Activated CD4-positive, alpha-beta memory T cell treated with anti-CD3 and anti-CD28 coated beads, Interleukin-2, amount 10 ng/mL, durations not matched to agents 7 days and 5 days (primary cell): ENCODE results near the gene C9. TPM values are rescaled to one million over a fixed set of nuclear protein-coding genes. Genes with fewer than 3 reads are reported as not detected.
"Not testable (repeated sequence)": the region's sequence is repeated elsewhere in the genome, so short reads cannot be mapped to it uniquely, and the experiment has no call there.

Source experiments
- CTCF ChIA-PET: fragments of 350-600 bp; sonication (Branson Sonifier 250); formaldehyde crosslinking; loops from one replicate; lab custom pipeline; 2021; ENCODE audit warnings: antibody characterized with exemption, inconsistent platforms; lab: Charles Lee
- POLR2A ChIA-PET: fragments of 350-600 bp; sonication (Branson Sonifier 250); formaldehyde crosslinking; loops from one replicate; lab custom pipeline; 2021; ENCODE audit warnings: antibody characterized with exemption; lab: Charles Lee
- DNase-seq: peaks from one replicate; pipeline ENCODE4 v3.0.0-alpha.2; 2020
- H3K27ac Mint-ChIP-seq: one replicate; pipeline ENCODE4 v1.8.0; 2021; ENCODE audit warnings: mild to moderate bottlenecking, mixed read lengths
- H3K27me3 Mint-ChIP-seq: one replicate; pipeline ENCODE4 v1.8.0; 2021; ENCODE audit warnings: mixed read lengths
- H3K36me3 Mint-ChIP-seq: one replicate; pipeline ENCODE4 v1.8.0; 2021; ENCODE audit warnings: low read depth, mixed read lengths
- H3K4me1 Mint-ChIP-seq: one replicate; pipeline ENCODE4 v1.8.0; 2021; ENCODE audit warnings: mixed read lengths
- H3K4me3 Mint-ChIP-seq: one replicate; pipeline ENCODE4 v1.8.0; 2021; ENCODE audit warnings: mild to moderate bottlenecking, mixed read lengths
- H3K9me3 Mint-ChIP-seq: one replicate; pipeline ENCODE4 v1.8.0; 2021; ENCODE audit warnings: mixed read lengths
- total RNA-seq, 2 experiments: library from RNA; stranded (reverse); gene quantifications; one replicate each; pipeline ENCODE4 v1.2.3, GENCODE V29; 2021

Gene C9
- total RNA-seq, 2 experiments from 2014 or later = not detected

DNA sequence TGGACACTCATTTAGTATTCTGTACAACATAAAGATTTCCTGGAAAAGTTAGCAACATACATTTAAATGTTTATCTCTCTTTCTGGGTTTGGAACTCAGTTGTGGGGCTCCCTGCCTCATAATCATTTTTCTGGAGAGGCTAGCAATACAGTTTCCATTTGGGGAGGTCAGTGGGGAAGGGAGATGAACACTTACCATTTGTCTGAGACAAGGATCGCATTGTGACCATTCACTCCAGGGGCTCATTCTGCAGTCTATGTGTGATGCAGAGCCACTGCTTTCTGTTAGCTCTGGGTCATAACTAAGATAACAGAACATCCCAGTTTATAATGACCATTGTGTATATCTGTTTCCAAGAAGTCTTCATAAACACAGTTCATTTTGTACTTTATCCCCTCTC lies 22.4 kb downstream of the C9 start:
- DNase-seq = no peak
- no peaks in the 10 kb centered on the region for H3K4me1 Mint-ChIP-seq
- peaks cover 12% of the 10 kb centered on the region for H3K27me3 Mint-ChIP-seq
- ChIA-PET POLR2A (no interaction called here), CTCF (no interaction called here)
- H3K9me3 Mint-ChIP-seq = peaks cover 7% of the 10 kb centered on the region
- H3K27ac Mint-ChIP-seq = no peak overlapping the region
- no peak overlapping the region for H3K4me3 Mint-ChIP-seq
- H3K36me3 Mint-ChIP-seq = no peaks in the 10 kb centered on the region

DNA sequence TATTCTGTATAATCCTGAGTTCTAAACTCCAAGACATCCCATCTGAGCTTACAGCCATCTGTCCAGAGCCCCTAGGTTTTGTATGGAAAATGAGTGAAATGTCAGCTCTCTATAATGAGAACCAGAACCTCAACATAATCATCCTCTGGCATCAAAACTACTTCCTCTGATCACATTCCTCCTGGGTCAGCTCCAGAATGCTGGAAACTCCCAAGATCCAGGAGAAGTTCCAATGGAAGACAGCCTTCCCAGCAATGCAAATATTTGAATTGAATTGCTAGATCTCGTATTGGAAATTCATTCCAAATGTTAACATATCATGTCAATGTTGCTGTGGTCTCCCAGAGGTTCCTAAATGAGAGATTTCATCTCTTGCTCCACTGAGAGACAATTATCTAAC lies 23.8 kb downstream of the C9 start:
- H3K27ac Mint-ChIP-seq = no peak overlapping the region
- peaks cover 7% of the 10 kb centered on the region for H3K9me3 Mint-ChIP-seq
- no peaks in the 10 kb centered on the region for H3K4me1 Mint-ChIP-seq
- no peak for DNase-seq
- POLR2A ChIA-PET = no interaction called here
- H3K4me3 Mint-ChIP-seq = no peak overlapping the region
- peaks cover 12% of the 10 kb centered on the region for H3K27me3 Mint-ChIP-seq
- CTCF ChIA-PET = no interaction called here
- H3K36me3 Mint-ChIP-seq = no peaks in the 10 kb centered on the region

DNA sequence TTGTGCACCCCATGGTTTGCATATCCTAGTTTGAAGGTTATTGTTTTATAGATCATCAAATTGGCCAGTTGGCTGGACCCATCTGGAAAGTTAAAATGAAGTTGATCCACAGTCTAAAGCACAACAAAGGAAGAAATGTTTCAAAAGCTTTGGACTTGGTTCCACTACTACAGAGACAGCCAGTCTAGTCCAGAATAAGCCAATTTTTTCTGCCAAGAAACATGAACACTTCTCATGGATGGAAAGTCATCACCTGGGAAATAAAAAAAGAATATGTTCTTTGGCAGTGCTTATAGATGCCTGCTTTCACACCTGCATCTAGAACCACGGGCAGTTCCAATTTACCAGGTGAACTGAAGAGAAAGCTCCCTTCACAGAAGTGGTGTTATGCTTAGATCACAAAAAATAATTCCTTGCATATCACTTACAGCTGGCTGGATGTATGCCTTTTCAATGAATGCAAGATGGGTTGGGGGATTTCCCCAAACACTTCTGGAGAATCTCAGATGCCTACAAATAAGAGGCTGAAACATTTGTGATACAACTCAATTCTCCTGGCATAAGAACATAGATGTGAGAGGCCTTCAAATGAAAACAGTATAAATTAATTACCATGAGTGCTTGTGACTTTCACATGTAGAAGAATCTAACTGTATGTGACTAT lies 26.9 kb downstream of the C9 start:
- POLR2A ChIA-PET = no interaction called here

DNA sequence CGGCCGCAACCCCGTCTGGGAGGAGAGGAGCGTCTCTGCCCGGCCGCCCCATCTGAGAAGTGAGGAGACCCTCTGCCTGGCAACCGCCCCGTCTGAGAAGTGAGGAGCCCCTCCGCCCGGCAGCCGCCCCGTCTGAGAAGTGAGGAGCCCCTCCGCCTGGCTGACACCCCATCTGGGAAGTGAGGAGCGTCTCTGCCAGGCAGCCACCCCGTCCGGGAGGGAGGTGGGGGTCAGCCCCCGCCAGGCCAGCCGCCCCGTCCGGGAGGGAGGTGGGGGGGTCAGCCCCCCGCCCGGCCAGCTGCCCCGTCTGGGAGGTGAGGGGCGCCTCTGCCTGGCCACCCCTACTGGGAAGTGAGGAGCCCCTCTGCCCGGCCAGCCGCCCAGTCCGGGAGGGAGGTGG lies 30.0 kb downstream of the C9 start:
- CTCF ChIA-PET, H3K4me1 Mint-ChIP-seq, H3K36me3 Mint-ChIP-seq, H3K27ac Mint-ChIP-seq, H3K27me3 Mint-ChIP-seq, H3K9me3 Mint-ChIP-seq, DNase-seq, POLR2A ChIA-PET, H3K4me3 Mint-ChIP-seq: not testable (repeated sequence)

More for the DNA sequence above, 26.9 kb downstream of the C9 start:
- H3K27me3 Mint-ChIP-seq = no peaks in the 10 kb centered on the region
- DNase-seq = no peak
- H3K4me1 Mint-ChIP-seq = no peaks in the 10 kb centered on the region
- no peaks in the 10 kb centered on the region for H3K36me3 Mint-ChIP-seq
- H3K27ac Mint-ChIP-seq = no peak overlapping the region
- H3K9me3 Mint-ChIP-seq = peaks cover 4% of the 10 kb centered on the region
- H3K4me3 Mint-ChIP-seq = no peak overlapping the region
- CTCF ChIA-PET = interaction anchor here (0.5 kb wide), 1 partner anchor 702 kb away, joined by 5 read pairs; no protein-coding TSS in a partner anchor

DNA sequence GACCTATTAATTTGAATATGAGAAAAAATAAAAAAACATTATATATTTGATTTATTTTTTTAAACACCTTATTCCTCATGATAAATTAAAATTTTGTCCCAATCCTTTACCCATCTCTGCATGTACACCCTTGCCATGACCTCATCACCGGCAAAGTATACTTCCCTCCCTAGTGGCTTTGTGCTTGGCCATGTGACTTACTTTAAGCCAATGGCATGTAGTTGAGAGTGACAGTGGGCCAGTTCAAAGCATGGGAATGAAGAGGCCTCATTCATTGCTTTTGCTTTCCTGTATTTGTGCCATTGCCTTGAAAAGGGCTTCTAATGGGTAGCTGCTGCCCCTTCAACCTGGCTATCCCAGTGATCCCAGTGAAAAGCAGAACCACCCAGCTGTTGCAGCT lies 31.2 kb downstream of the C9 start:
- H3K36me3 Mint-ChIP-seq = no peaks in the 10 kb centered on the region
- H3K9me3 Mint-ChIP-seq = peaks cover 4% of the 10 kb centered on the region
- no peak overlapping the region for H3K27ac Mint-ChIP-seq
- DNase-seq = no peak
- H3K4me3 Mint-ChIP-seq = no peak overlapping the region
- H3K27me3 Mint-ChIP-seq = peaks cover 2% of the 10 kb centered on the region
- H3K4me1 Mint-ChIP-seq = no peaks in the 10 kb centered on the region
- CTCF ChIA-PET = no interaction called here
- POLR2A ChIA-PET = no interaction called here

DNA sequence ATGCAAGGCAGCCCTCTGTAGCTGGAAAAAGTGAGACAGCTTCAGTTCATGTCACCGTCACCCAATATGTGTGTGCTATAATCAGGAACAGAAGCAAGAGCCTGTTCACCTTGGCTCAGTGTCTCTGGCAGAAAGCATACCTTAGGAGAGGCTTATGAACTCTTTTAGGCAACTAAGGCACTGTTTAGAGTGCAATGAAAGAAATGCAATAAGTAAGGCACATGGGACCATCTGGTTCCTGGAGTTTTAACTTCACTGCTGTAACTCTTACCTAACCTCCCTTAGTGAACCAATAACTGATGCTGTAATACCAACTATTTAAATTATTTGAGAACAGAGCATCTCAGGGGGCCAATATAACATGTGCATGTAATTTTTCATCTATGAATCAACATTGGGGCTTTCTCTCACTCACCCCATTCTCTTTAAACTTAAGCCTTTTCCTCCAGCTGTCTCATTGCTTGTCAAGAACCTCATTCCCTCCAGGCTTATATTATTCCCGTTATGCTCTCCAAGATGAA lies 32.4 kb downstream of the C9 start:
- no peak overlapping the region for H3K27ac Mint-ChIP-seq
- peaks cover 4% of the 10 kb centered on the region for H3K9me3 Mint-ChIP-seq
- DNase-seq = no peak
- H3K36me3 Mint-ChIP-seq = no peaks in the 10 kb centered on the region
- CTCF ChIA-PET = no interaction called here
- H3K4me3 Mint-ChIP-seq = no peak overlapping the region
- peaks cover 2% of the 10 kb centered on the region for H3K27me3 Mint-ChIP-seq
- H3K4me1 Mint-ChIP-seq = no peaks in the 10 kb centered on the region
- POLR2A ChIA-PET = no interaction called here

DNA sequence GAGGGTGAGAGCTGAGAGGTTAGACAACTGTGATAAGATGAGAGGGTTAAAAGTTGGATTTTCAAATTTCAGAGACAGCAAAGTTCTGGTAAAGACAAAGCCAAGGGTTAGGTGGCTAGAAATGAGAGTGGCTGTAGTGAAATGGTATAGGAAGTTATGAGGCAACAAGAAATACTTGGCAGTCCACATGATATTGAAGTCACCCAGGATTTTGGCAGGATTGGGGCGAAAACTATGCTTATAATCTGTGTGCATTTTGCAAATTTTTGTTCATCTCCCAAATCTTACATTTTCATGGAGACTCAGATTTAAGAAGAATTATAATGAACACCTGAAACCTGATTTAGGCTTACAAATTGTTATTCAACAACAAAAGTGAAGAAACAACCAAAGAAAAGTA lies 35.6 kb downstream of the C9 start:
- CTCF ChIA-PET = no interaction called here
- no peak overlapping the region for H3K27ac Mint-ChIP-seq
- DNase-seq = no peak
- H3K9me3 Mint-ChIP-seq = no peaks in the 10 kb centered on the region
- H3K4me1 Mint-ChIP-seq = no peaks in the 10 kb centered on the region
- no peak overlapping the region for H3K4me3 Mint-ChIP-seq
- no peaks in the 10 kb centered on the region for H3K36me3 Mint-ChIP-seq
- POLR2A ChIA-PET = no interaction called here
- H3K27me3 Mint-ChIP-seq = peaks cover 8% of the 10 kb centered on the region

DNA sequence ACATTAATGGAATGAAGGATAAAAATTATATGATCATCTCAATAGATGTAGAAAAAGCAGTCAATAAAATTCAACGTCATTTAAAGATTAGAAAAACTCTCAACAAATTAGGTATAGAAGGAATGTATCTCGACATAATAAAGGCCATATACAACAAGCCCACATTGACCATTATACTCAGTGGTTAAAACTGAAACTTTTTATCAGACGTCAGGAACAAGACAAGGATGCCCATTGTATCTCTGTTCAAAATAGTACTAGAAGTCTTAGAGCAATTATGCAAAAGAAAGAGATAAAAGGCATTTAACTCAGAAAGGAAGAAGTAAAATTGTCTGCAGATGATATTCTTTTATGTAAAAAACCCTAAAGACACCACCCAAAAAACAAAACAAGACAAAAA lies 40.8 kb downstream of the C9 start:
- no peak for DNase-seq
- Mint-ChIP-seq H3K27me3 (peaks cover 17% of the 10 kb centered on the region), H3K4me1 (no peaks in the 10 kb centered on the region), H3K9me3 (peaks cover 2% of the 10 kb centered on the region), H3K27ac (no peak overlapping the region), H3K4me3 (no peak overlapping the region), H3K36me3 (no peaks in the 10 kb centered on the region)
- CTCF ChIA-PET = no interaction called here
- POLR2A ChIA-PET = no interaction called here

DNA sequence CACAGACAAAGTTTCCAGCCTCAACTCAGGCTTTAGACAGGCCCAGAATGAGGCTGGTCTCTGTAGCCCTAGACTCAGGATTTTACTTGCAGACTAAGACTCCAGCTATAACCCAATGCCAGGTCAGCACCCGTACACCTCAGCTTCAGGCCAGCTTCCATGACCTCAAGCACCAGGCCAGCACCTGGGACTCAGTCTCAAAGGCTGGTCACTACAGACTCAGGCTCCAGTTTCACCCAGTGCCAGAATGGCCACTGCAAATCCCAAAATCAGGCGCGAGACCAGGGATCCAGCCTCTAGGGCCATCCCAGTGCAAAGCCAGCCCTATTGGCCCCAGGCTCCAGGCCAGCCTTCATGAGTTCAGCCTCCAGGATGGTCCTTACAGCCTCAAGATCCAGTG lies 44.9 kb downstream of the C9 start:
- POLR2A ChIA-PET = no interaction called here

DNA sequence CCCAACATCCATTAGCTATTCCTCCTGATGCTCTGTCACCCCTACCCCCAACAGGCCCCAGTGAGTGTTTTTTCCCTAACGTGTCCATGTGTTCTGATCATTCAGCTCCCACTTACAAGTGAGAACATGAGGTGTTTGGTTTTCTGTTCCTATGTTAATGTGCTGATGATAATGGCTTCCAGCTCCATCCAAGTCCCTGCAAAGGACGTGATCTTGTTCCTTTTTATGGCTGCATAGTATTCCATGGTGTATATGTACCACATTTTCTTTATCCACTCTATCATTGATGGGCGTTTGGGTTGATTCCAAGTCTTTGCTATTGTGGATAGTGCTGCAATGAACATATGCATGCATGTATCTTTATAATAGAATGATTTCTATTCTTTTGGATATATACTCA lies 47.8 kb downstream of the C9 start:
- H3K36me3 Mint-ChIP-seq, H3K9me3 Mint-ChIP-seq, H3K4me3 Mint-ChIP-seq, CTCF ChIA-PET, DNase-seq, H3K27ac Mint-ChIP-seq, H3K4me1 Mint-ChIP-seq, POLR2A ChIA-PET: not testable (repeated sequence)
- H3K27me3 Mint-ChIP-seq = peaks cover 19% of the 10 kb centered on the region

More for the DNA sequence above, 44.9 kb downstream of the C9 start:
- H3K36me3 Mint-ChIP-seq = no peaks in the 10 kb centered on the region
- peaks cover 2% of the 10 kb centered on the region for H3K9me3 Mint-ChIP-seq
- DNase-seq = no peak
- no peak overlapping the region for H3K27ac Mint-ChIP-seq
- CTCF ChIA-PET = no interaction called here
- H3K4me3 Mint-ChIP-seq = no peak overlapping the region
- H3K27me3 Mint-ChIP-seq = peaks cover 21% of the 10 kb centered on the region
- H3K4me1 Mint-ChIP-seq = no peaks in the 10 kb centered on the region

DNA sequence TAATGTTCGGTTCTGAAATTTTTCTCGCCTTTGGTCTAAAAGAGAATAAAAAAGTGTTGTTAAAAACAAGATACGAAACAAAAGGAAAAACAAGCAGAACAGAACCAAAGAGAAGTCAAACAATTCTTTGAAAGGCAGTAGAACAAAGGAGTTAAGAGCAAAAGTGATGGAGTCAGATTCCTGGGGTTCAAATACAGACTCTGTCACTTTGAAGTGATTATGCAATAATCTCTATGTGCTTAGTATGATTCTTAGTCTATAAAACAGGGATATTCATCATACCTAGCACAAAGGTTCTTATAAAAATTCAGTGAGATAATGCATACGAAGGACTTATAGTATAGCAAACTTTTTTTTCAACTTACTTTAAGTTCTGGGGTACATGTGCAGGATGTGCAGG lies 48.3 kb downstream of the C9 start:
- ChIA-PET CTCF (no interaction called here), POLR2A (no interaction called here)
- Mint-ChIP-seq H3K27ac (no peak overlapping the region), H3K36me3 (no peaks in the 10 kb centered on the region), H3K4me1 (no peaks in the 10 kb centered on the region), H3K27me3 (peaks cover 17% of the 10 kb centered on the region), H3K4me3 (no peak overlapping the region), H3K9me3 (peaks cover 2% of the 10 kb centered on the region)
- DNase-seq = no peak

DNA sequence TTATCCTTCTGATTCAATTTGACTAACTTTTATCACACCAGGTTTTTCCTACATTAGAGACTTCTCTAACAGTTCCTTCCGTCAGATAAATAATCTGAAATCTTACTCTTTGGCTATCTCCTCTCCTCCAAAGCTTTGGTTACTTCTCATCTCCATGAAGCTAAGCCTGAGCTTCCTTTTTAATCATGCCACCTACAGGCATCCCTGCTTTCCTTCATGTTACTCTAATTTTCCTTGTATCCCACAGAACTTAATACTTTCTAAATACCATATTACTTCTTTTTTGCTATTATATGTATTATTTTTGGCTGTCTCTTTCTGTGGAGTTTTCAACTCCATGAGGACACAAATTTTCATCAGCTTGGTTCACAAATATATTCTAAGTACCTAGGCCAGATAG lies 49.7 kb downstream of the C9 start:
- Mint-ChIP-seq H3K4me1 (no peaks in the 10 kb centered on the region), H3K9me3 (no peaks in the 10 kb centered on the region), H3K27me3 (peaks cover 11% of the 10 kb centered on the region), H3K27ac (no peak overlapping the region), H3K36me3 (no peaks in the 10 kb centered on the region), H3K4me3 (no peak overlapping the region)
- CTCF ChIA-PET = no interaction called here
- no peak for DNase-seq
- POLR2A ChIA-PET = no interaction called here

DNA sequence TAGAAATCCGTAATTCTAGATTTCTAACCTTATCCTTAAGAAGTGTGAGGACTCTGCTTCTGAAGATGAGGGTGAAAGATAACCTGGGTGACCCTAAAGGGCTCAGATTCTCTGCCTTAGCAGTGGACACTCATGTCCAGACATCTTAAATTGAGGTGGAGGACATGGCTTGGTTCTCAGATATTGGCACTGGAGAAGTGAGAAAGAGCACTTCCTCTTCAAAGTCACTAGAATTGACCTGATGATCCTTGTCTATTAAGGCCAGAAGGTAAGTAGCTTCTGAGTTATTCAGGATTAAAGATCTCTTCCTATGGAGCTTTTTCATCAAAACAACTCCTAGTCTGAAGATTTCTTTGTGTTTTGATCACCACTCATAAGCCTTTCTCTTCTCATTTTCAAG lies 54.8 kb downstream of the C9 start:
- H3K9me3 Mint-ChIP-seq = no peaks in the 10 kb centered on the region
- no peaks in the 10 kb centered on the region for H3K36me3 Mint-ChIP-seq
- no peak overlapping the region for H3K4me3 Mint-ChIP-seq
- H3K4me1 Mint-ChIP-seq = no peaks in the 10 kb centered on the region
- DNase-seq = no peak
- ChIA-PET POLR2A (no interaction called here), CTCF (no interaction called here)
- H3K27ac Mint-ChIP-seq = no peak overlapping the region
- peaks cover 4% of the 10 kb centered on the region for H3K27me3 Mint-ChIP-seq

DNA sequence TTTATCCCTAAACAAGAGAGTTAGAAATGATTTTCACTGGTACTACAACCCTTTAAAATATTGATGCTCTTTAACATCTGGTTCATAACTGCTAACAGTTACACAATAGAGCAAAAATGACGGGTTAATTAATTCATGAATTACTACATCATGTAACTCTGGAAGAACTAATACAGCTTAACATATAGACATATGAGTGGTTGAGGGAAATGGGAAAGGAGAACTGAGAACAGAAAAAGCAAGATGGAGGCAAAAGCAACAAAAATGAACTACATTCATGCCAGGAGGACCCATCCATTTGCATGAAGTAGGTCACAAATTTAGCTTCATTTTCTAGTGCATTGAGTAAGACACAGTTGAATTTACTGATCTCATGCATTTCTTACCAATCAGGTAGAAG lies 61.8 kb downstream of the C9 start:
- ChIA-PET CTCF (no interaction called here), POLR2A (no interaction called here)
- Mint-ChIP-seq H3K9me3 (no peaks in the 10 kb centered on the region), H3K27me3 (peaks cover 3% of the 10 kb centered on the region), H3K4me1 (no peaks in the 10 kb centered on the region), H3K4me3 (no peak overlapping the region), H3K36me3 (no peaks in the 10 kb centered on the region), H3K27ac (no peak overlapping the region)
- no peak for DNase-seq
